Adrenal gland (tissue), 5 donors: Measurements from ENCODE around the gene FERD3L.

Experiments used
- POLR2A ChIP-seq, 2 donors: fragments of 450-650 bp; IDR thresholded peaks; one replicate each; pipeline ENCODE4 v1.6.1; 2017; ENCODE audit warnings: antibody characterized with exemption in 2 of 2, mild to moderate bottlenecking in 2 of 2, moderate library complexity in 1 of 2
- TF ChIP-seq, protein P1 (sequence below), 6 experiments: fragments of 450-650 bp in 4 of 6; fragments of 200-600 bp in 2 of 6; sonication (generic) in 1 of 6; IDR thresholded peaks; 1 replicate in 5 of 6; 2 replicates in 1 of 6; pipeline versions ENCODE4 v1.5.1 to v1.8.0; 2016 to 2021; ENCODE audit warnings: antibody characterized with exemption in 6 of 6, mild to moderate bottlenecking in 2 of 6, moderate library complexity in 1 of 6
- donor health status: DM: no; HTN: no; CAD: no.

DNA sequence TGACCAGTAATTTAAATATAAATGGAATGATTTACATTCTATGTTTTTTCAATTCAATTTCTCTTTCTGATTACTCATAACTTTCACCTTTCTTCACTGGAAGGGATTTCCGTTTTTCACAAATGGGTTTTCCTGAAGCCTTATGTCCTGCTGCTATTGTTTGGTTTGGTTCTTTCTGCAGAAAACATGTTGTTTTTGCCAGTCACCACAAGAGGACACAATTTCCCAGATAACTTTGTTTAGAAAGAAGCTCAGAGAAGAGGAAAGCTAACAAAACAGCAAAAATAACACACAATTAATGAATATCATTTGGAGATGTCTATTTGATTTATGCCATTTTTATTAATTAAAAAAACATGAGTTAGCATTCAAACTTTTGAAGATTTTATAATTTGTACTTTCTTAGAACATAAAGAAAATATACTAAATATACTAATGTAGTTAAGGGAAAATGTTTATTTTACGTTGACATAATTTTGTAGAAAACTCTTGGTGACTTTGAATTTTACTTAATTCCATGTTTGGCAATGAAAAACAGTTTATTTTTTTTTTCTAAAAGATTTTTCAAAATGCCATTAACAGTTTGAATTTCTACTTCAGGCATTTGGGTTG, 23.1 kb downstream of the FERD3L start:
- TF ChIP-seq, protein P1, sequence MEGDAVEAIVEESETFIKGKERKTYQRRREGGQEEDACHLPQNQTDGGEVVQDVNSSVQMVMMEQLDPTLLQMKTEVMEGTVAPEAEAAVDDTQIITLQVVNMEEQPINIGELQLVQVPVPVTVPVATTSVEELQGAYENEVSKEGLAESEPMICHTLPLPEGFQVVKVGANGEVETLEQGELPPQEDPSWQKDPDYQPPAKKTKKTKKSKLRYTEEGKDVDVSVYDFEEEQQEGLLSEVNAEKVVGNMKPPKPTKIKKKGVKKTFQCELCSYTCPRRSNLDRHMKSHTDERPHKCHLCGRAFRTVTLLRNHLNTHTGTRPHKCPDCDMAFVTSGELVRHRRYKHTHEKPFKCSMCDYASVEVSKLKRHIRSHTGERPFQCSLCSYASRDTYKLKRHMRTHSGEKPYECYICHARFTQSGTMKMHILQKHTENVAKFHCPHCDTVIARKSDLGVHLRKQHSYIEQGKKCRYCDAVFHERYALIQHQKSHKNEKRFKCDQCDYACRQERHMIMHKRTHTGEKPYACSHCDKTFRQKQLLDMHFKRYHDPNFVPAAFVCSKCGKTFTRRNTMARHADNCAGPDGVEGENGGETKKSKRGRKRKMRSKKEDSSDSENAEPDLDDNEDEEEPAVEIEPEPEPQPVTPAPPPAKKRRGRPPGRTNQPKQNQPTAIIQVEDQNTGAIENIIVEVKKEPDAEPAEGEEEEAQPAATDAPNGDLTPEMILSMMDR (IDR thresholded peaks at IDR 0.05) = peak; percentile 58 to 84 (median 70)
- TF ChIP-seq POLR2A (IDR thresholded peaks at IDR 0.05) = no peak
